RWPE2 (cell line): ENCODE measurements around the gene PARVA.

ENCODE experiments used
- ATAC-seq: fragments of 200-7000 bp; cut with Tn5 transposase; 3 replicates; pipeline ENCODE4 v1.9.1; 2021; ENCODE audit warnings: low read depth
- DNase-seq: peaks from one replicate; pipeline ENCODE4 v3.0.0-alpha.2; 2020; ENCODE audit warnings: low spot score
- H3K27ac ChIP-seq: fragments of 450-650 bp; 2 replicates; pipeline ENCODE4 v1.5.1; 2017; ENCODE audit warnings: mild to moderate bottlenecking; ENCODE audit not compliant: poor library complexity, severe bottlenecking
- H3K27me3 ChIP-seq: fragments of 250-450 bp; sonication (Bioruptor Pico); 2 replicates; pipeline ENCODE4 v1.5.1; 2021; ENCODE audit warnings: mild to moderate bottlenecking, moderate library complexity; ENCODE audit not compliant: insufficient read depth, poor library complexity, severe bottlenecking
- H3K36me3 ChIP-seq: fragments of 250-450 bp; sonication (Bioruptor Pico); 2 replicates; pipeline ENCODE4 v1.5.1; 2020; ENCODE audit warnings: low read depth, mild to moderate bottlenecking, moderate library complexity
- H3K4me1 ChIP-seq: fragments of 250-450 bp; sonication (Bioruptor Pico); 2 replicates; pipeline ENCODE4 v1.5.1; 2021; ENCODE audit warnings: mild to moderate bottlenecking, moderate library complexity; ENCODE audit not compliant: insufficient read depth, poor library complexity, severe bottlenecking
- H3K4me3 ChIP-seq: fragments of 250-450 bp; sonication (Bioruptor Pico); 2 replicates; pipeline ENCODE4 v1.5.1; 2021; ENCODE audit warnings: mild to moderate bottlenecking, moderate library complexity; ENCODE audit not compliant: severe bottlenecking
- H3K9me3 ChIP-seq: fragments of 250-450 bp; sonication (Bioruptor Pico); 2 replicates; pipeline ENCODE4 v1.5.1; 2021; ENCODE audit warnings: mild to moderate bottlenecking, moderate library complexity; ENCODE audit not compliant: severe bottlenecking
- TF ChIP-seq, protein P1 (sequence below): fragments of 450-650 bp; IDR thresholded peaks from one replicate; pipeline ENCODE4 v1.5.1; 2017; ENCODE audit warnings: mild to moderate bottlenecking, moderate library complexity; ENCODE audit not compliant: poor library complexity, severe bottlenecking

Gene PARVA

DNA sequence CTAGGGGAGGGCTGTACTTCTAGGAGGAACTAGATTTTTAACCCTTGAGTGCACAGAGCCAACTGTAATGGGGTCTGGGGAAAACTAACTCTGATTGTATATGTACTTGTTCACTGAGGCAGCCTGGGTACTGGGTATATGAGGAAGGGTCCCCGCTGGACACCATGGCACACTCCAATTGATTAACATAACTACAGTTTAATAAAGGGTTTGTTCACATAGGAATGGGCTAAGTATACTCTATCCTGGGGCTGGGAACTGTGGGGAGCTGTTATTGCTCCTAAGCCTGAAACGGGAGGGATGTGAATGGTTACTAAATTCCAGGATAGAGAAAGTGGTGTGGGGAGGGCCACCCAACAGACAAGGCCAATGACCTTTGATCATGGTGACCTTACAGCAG, 67.6 kb downstream of the PARVA start:
- H3K27ac ChIP-seq: no peak overlapping the region
- H3K4me3 ChIP-seq: no peak overlapping the region
- no peaks in the 10 kb centered on the region for H3K27me3 ChIP-seq
- DNase-seq (no peak), ATAC-seq (no peak)
- no peaks in the 10 kb centered on the region for H3K36me3 ChIP-seq
- TF ChIP-seq, protein P1, sequence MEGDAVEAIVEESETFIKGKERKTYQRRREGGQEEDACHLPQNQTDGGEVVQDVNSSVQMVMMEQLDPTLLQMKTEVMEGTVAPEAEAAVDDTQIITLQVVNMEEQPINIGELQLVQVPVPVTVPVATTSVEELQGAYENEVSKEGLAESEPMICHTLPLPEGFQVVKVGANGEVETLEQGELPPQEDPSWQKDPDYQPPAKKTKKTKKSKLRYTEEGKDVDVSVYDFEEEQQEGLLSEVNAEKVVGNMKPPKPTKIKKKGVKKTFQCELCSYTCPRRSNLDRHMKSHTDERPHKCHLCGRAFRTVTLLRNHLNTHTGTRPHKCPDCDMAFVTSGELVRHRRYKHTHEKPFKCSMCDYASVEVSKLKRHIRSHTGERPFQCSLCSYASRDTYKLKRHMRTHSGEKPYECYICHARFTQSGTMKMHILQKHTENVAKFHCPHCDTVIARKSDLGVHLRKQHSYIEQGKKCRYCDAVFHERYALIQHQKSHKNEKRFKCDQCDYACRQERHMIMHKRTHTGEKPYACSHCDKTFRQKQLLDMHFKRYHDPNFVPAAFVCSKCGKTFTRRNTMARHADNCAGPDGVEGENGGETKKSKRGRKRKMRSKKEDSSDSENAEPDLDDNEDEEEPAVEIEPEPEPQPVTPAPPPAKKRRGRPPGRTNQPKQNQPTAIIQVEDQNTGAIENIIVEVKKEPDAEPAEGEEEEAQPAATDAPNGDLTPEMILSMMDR: no peak
- H3K4me1 ChIP-seq: peaks cover 11% of the 10 kb centered on the region
- no peaks in the 10 kb centered on the region for H3K9me3 ChIP-seq

- Histone ChIP-seq H3K36me3 (no peaks in the 10 kb centered on the region), H3K27ac (no peak overlapping the region), H3K4me3 (no peak overlapping the region), H3K27me3 (no peaks in the 10 kb centered on the region), H3K4me1 (peaks cover 16% of the 10 kb centered on the region), H3K9me3 (no peaks in the 10 kb centered on the region)
- no peak for ATAC-seq
- DNase-seq: no peak
- TF ChIP-seq, protein P1: no peak
Observed at GRCh38 chr11:12446863-12447262, 69.5 kb downstream of the PARVA start.

GRCh38 chr11:12448131-12448939, 71.0 kb downstream of the PARVA start:
- TF ChIP-seq, protein P1: no peak
- no peaks in the 10 kb centered on the region for H3K9me3 ChIP-seq
- DNase-seq (no peak), ATAC-seq (no peak)
- H3K36me3 ChIP-seq: no peaks in the 10 kb centered on the region
- H3K4me3 ChIP-seq: no peak overlapping the region
- H3K4me1 ChIP-seq: peaks cover 16% of the 10 kb centered on the region
- no peak overlapping the region for H3K27ac ChIP-seq
- H3K27me3 ChIP-seq: no peaks in the 10 kb centered on the region

DNA sequence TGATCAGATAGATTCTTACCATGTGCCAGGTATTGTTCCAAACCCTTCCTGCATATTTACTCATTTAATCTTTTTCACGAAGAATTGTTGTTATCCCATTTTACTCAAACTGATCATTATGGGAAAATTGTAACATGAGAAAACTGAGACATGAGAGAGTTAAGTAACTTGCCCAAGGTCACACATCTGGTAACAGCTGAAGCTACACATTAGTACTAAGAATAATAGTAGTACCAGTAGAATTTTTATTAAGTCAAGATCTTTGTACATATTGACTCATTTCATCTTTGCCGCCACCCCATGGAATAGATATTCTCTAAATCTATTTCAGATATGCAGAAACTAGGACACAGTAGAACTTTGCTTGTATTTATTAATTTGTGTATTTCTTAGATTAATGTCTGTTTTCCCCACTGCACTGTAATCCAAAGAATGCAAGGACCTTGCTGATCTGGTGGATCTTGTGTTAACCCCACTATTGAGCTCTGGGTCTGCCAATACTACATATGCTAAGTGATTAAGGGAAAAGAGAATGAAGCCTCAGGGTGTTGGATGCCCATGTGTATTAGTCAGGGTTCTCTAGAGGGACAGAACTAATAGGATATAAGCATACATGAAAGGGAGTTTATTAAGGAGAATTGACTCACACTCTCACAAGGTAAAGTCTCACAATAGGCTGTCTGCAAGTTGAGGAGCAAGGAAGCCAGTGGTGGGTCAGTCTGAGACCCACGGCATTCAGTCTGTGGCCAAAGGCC, 72.8 kb downstream of the PARVA start:
- H3K9me3 ChIP-seq: no peaks in the 10 kb centered on the region
- no peak overlapping the region for H3K4me3 ChIP-seq
- H3K4me1 ChIP-seq: peaks cover 26% of the 10 kb centered on the region
- no peaks in the 10 kb centered on the region for H3K27me3 ChIP-seq
- DNase-seq: no peak
- TF ChIP-seq, protein P1: no peak
- no peaks in the 10 kb centered on the region for H3K36me3 ChIP-seq
- H3K27ac ChIP-seq: peak overlapping the region; percentile 47
- ATAC-seq: peak; percentile 99
